SK-N-SH (cell line): Measurements from ENCODE around the gene GOLGA3.

ENCODE experiments used
- EZH2phosphoT487 ChIP-seq: fragments of 200-600 bp; sonication (generic); IDR thresholded peaks from 2 replicates; pipeline ENCODE4 v1.6.1; 2017; ENCODE audit warnings: low read depth, mixed run types, mild to moderate bottlenecking, antibody characterized with exemption, moderate library complexity, borderline replicate concordance
- NFIC ChIP-seq: IDR thresholded peaks from 2 replicates; pipeline ENCODE4 v1.4.0; 2012; ENCODE audit warnings: borderline replicate concordance
- POLR2AphosphoS5 ChIP-seq: IDR thresholded peaks from 2 replicates; pipeline ENCODE4 v1.6.1; 2012; ENCODE audit warnings: low read depth, low read length
- RAD21 ChIP-seq: IDR thresholded peaks from 2 replicates; pipeline ENCODE4 v1.6.1; 2012; ENCODE audit warnings: mild to moderate bottlenecking, low read length
- RFX5 ChIP-seq: IDR thresholded peaks from 2 replicates; pipeline ENCODE4 v1.6.1; 2012; ENCODE audit warnings: mild to moderate bottlenecking, improper control_type of control experiment, low read length
- RXRA ChIP-seq: IDR thresholded peaks from 2 replicates; pipeline ENCODE4 v1.4.0; 2012; ENCODE audit warnings: low read depth, mild to moderate bottlenecking, borderline replicate concordance
- SIN3A ChIP-seq: IDR thresholded peaks from 2 replicates; pipeline ENCODE4 v1.6.1; 2012; ENCODE audit warnings: low read depth, mild to moderate bottlenecking, low read length, moderate library complexity, borderline replicate concordance
- TAF1 ChIP-seq: IDR thresholded peaks from 2 replicates; pipeline ENCODE4 v1.6.1; 2012; ENCODE audit warnings: low read depth, mild to moderate bottlenecking, low read length, moderate library complexity, borderline replicate concordance
- TCF12 ChIP-seq: IDR thresholded peaks from 2 replicates; pipeline ENCODE4 v1.4.0; 2012
- TF ChIP-seq, protein P1 (sequence below): fragments of 200-600 bp; sonication (generic); IDR thresholded peaks from 2 replicates; pipeline ENCODE4 v1.6.1; 2017; ENCODE audit warnings: antibody characterized with exemption, mild to moderate bottlenecking, moderate library complexity
- TF ChIP-seq, protein P2 (sequence below): fragments of 150-350 bp; IDR thresholded peaks from 2 replicates; pipeline ENCODE4 v1.6.1; 2017; ENCODE audit warnings: antibody characterized with exemption, low read length, low read depth, borderline replicate concordance

DNA sequence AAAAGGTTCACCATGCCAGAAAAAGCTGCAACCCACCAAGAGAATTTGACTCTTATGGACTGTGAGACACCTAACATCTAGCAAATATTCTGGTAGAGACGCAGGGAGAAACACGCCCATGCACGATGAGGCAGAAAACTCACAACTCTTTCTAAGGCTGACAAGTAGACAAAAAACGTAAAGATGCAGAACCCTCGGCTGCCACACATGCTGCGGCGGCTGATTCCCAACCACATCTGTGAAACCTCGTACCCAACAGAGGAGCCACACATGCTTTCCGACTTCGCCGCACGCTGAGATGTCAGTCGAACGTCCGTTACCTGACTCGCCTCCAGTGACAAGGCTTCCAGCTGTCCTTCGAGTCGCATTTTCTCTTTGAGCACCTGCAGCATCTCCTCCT, 21.8 kb downstream of the GOLGA3 start:
- TF ChIP-seq, protein P1, sequence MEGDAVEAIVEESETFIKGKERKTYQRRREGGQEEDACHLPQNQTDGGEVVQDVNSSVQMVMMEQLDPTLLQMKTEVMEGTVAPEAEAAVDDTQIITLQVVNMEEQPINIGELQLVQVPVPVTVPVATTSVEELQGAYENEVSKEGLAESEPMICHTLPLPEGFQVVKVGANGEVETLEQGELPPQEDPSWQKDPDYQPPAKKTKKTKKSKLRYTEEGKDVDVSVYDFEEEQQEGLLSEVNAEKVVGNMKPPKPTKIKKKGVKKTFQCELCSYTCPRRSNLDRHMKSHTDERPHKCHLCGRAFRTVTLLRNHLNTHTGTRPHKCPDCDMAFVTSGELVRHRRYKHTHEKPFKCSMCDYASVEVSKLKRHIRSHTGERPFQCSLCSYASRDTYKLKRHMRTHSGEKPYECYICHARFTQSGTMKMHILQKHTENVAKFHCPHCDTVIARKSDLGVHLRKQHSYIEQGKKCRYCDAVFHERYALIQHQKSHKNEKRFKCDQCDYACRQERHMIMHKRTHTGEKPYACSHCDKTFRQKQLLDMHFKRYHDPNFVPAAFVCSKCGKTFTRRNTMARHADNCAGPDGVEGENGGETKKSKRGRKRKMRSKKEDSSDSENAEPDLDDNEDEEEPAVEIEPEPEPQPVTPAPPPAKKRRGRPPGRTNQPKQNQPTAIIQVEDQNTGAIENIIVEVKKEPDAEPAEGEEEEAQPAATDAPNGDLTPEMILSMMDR: no peak
- TF ChIP-seq TAF1 (no peak), RFX5 (no peak), NFIC (no peak), RAD21 (no peak), SIN3A (no peak), RXRA (no peak), POLR2AphosphoS5 (no peak), TCF12 (no peak), EZH2phosphoT487 (no peak)
- TF ChIP-seq, protein P2, sequence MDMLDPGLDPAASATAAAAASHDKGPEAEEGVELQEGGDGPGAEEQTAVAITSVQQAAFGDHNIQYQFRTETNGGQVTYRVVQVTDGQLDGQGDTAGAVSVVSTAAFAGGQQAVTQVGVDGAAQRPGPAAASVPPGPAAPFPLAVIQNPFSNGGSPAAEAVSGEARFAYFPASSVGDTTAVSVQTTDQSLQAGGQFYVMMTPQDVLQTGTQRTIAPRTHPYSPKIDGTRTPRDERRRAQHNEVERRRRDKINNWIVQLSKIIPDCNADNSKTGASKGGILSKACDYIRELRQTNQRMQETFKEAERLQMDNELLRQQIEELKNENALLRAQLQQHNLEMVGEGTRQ: no peak
